ENCODE data around the gene PC. TPM values are rescaled to one million over a fixed set of nuclear protein-coding genes. Genes with fewer than 3 reads are reported as not detected.

PC gene
- total RNA-seq, 1 experiment from 2014 or later = 24.5 TPM

DNA sequence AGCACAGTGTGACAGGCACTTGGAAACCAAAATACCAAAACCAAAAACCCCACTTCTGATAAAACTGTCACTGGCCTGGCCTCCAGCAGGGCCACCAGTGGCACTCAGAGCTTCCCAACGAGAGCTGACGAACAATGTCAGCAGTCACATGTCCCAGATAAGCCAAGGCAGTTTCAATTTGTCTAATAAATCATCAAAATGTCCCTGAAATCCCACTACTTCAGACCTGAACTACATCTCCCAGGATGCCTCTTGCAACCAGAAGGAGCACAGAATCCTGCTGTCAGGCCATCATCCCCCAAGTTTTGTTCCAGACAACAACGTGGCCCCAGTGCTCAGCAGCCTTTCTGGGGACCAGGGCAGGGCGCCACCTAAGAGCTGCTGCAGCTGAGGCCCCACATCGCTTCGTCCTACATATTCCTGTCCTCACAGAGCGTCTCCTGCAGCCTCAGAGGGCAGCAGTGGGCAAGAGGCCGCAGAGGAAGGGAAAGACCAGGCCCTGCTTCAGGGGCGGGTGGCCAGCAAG is 76.2 kb downstream of the PC start:
- no peak for DNase-seq
- no peak overlapping the region for H2AFZ ChIP-seq (ENCODE audit: low read length)
- no peaks in the 10 kb centered on the region for H3K36me3 ChIP-seq (ENCODE audit: low read depth, low read length)
- BruUV-seq (replicated peaks) = no TSS peak
- ATAC-seq = no peak
- TF ChIP-seq EZH2 (IDR thresholded peaks at IDR 0.05; ENCODE audit: low read length, unreplicated experiment) (no peak), EZH2phosphoT487 (IDR thresholded peaks at IDR 0.05; ENCODE audit: borderline replicate concordance, low read length) (no peak)
- TF ChIP-seq, protein P1, sequence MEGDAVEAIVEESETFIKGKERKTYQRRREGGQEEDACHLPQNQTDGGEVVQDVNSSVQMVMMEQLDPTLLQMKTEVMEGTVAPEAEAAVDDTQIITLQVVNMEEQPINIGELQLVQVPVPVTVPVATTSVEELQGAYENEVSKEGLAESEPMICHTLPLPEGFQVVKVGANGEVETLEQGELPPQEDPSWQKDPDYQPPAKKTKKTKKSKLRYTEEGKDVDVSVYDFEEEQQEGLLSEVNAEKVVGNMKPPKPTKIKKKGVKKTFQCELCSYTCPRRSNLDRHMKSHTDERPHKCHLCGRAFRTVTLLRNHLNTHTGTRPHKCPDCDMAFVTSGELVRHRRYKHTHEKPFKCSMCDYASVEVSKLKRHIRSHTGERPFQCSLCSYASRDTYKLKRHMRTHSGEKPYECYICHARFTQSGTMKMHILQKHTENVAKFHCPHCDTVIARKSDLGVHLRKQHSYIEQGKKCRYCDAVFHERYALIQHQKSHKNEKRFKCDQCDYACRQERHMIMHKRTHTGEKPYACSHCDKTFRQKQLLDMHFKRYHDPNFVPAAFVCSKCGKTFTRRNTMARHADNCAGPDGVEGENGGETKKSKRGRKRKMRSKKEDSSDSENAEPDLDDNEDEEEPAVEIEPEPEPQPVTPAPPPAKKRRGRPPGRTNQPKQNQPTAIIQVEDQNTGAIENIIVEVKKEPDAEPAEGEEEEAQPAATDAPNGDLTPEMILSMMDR (conservative IDR thresholded peaks at IDR 0.05; ENCODE audit: low read depth, low read length) = no peak
- no peak overlapping the region for H3K27ac ChIP-seq (ENCODE audit: low read length)
- no peaks in the 10 kb centered on the region for H3K27me3 ChIP-seq (ENCODE audit: low read length)
- ChIA-PET CTCF (interaction anchor here (0.7 kb wide), 1 partner anchor 104 kb away, joined by 11 read pairs; no protein-coding TSS in a partner anchor), POLR2A (ENCODE audit: unreplicated experiment) (no interaction called here)
- H3K4me3 ChIP-seq (ENCODE audit: low read length) = no peak overlapping the region
- intact Hi-C loops (cut with micrococcal nuclease) = loop anchor here (5.0 to 10.0 kb wide), 2 partner anchors 75 to 173 kb away; partner anchors contain the start of genes PC and RHOD
- H3K4me1 ChIP-seq (ENCODE audit: insufficient read depth, low read length) = peaks cover 35% of the 10 kb centered on the region
- H3K4me2 ChIP-seq (ENCODE audit: low read length) = no peak overlapping the region
- H3K9me3 ChIP-seq (ENCODE audit: low read length) = no peaks in the 10 kb centered on the region
- H3K9ac ChIP-seq (ENCODE audit: low read length) = no peak overlapping the region
- peaks cover 6% of the 10 kb centered on the region; the same call in 1 of the 2 replicates for H3K79me2 ChIP-seq (ENCODE audit: low read length)
- no peaks in the 10 kb centered on the region for H4K20me1 ChIP-seq (ENCODE audit: low read length)
- H3K9me2 ChIP-seq (replicated peaks; ENCODE audit: low read length) = no peaks in the 10 kb centered on the region
- no peaks in the 10 kb centered on the region for H3F3A ChIP-seq (ENCODE audit: low read length, unreplicated experiment)

DNA sequence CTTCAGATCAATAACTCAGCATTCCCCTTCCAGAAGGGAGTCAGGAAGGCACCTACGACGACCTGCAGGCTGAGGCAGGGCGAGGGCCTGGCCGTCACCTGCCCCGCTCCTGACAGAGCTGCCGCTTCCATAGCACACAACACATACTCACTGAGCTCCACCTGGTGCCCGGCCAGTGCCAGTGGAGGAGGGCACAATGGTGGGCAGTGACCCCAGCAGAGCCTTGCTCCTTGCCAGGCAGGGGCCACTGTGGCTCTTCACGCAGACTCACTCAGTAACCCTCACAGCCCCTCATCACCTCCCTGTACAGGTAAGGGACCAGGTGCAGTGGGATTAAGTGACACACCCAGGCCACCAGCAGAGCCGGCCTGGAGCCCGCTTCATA is 76.7 kb downstream of the PC start:
- CTCF ChIA-PET = interaction anchor here (0.5 to 0.9 kb wide), 4 partner anchors 34 to 140 kb away, joined by 3 to 7 read pairs (median 4); no protein-coding TSS in a partner anchor
- POLR2A ChIA-PET (ENCODE audit: unreplicated experiment) = interaction anchor here (1.0 kb wide), 1 partner anchor 25 kb away, joined by 9 read pairs; no protein-coding TSS in a partner anchor
- Histone ChIP-seq H3K27ac (ENCODE audit: low read length) (peak overlapping the region; percentile 4; the same call in 1 of the 2 replicates), H3K9ac (ENCODE audit: low read length) (no peak overlapping the region), H4K20me1 (ENCODE audit: low read length) (no peaks in the 10 kb centered on the region), H3K36me3 (ENCODE audit: low read depth, low read length) (no peaks in the 10 kb centered on the region), H3K4me1 (ENCODE audit: insufficient read depth, low read length) (peaks cover 35% of the 10 kb centered on the region), H3K9me3 (ENCODE audit: low read length) (no peaks in the 10 kb centered on the region), H3F3A (ENCODE audit: low read length, unreplicated experiment) (no peaks in the 10 kb centered on the region), H2AFZ (ENCODE audit: low read length) (no peak overlapping the region), H3K27me3 (ENCODE audit: low read length) (no peaks in the 10 kb centered on the region), H3K79me2 (ENCODE audit: low read length) (peaks cover 6% of the 10 kb centered on the region; the same call in 1 of the 2 replicates), H3K9me2 (replicated peaks; ENCODE audit: low read length) (no peaks in the 10 kb centered on the region), H3K4me3 (ENCODE audit: low read length) (no peak overlapping the region), H3K4me2 (ENCODE audit: low read length) (peak overlapping the region; percentile 68)
- ATAC-seq (no peak), DNase-seq (no peak)
- intact Hi-C loops (cut with micrococcal nuclease) = loop anchor here (5.0 to 10.0 kb wide), 2 partner anchors 76 to 173 kb away; partner anchors contain the start of genes PC and RHOD
- no TSS peak for BruUV-seq (replicated peaks)
- TF ChIP-seq EZH2 (IDR thresholded peaks at IDR 0.05; ENCODE audit: low read length, unreplicated experiment) = no peak
- no peak for TF ChIP-seq EZH2phosphoT487 (IDR thresholded peaks at IDR 0.05; ENCODE audit: borderline replicate concordance, low read length)
- TF ChIP-seq, protein P1 (conservative IDR thresholded peaks at IDR 0.05; ENCODE audit: low read depth, low read length) = no peak

Data from PC-3 (cell line).